ENCODE data around the gene CBLL2.

DNA sequence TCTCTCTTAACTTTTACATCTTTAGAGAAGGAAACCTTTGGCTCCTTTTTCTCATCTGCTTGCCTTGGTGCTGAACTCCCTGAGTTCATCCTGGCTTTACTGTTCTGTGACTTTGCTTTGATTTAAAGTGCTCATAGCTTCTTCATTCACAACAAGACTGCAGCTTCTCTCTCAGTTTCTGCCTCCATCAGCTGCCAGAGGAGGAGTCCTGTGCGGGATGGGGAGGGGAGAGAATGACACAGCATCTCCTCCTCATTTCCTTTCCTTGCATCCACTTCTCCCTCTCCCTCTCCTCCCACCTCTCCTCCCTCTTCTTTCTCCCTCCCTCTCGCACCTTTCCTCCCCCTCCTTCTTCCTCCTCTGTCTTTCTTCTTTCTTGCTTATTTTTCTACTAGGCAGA is 42.0 kb downstream of the CBLL2 start:
- TF ChIP-seq, protein P1, sequence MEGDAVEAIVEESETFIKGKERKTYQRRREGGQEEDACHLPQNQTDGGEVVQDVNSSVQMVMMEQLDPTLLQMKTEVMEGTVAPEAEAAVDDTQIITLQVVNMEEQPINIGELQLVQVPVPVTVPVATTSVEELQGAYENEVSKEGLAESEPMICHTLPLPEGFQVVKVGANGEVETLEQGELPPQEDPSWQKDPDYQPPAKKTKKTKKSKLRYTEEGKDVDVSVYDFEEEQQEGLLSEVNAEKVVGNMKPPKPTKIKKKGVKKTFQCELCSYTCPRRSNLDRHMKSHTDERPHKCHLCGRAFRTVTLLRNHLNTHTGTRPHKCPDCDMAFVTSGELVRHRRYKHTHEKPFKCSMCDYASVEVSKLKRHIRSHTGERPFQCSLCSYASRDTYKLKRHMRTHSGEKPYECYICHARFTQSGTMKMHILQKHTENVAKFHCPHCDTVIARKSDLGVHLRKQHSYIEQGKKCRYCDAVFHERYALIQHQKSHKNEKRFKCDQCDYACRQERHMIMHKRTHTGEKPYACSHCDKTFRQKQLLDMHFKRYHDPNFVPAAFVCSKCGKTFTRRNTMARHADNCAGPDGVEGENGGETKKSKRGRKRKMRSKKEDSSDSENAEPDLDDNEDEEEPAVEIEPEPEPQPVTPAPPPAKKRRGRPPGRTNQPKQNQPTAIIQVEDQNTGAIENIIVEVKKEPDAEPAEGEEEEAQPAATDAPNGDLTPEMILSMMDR (IDR thresholded peaks at IDR 0.05) = no peak
- no peak for TF ChIP-seq NR3C1 (IDR thresholded peaks at IDR 0.05)
- TF ChIP-seq, protein P2, sequence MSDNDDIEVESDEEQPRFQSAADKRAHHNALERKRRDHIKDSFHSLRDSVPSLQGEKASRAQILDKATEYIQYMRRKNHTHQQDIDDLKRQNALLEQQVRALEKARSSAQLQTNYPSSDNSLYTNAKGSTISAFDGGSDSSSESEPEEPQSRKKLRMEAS (IDR thresholded peaks at IDR 0.05) = no peak
- TF ChIP-seq TP53 (CRISPR knock-in tag; IDR thresholded peaks at IDR 0.05) = no peak
- no peak for TF ChIP-seq POLR2A (IDR thresholded peaks at IDR 0.05; ENCODE audit: low read length)
- no peak for TF ChIP-seq ESRRA (IDR thresholded peaks at IDR 0.05; ENCODE audit: borderline replicate concordance, low read length)
- TF ChIP-seq JUNB (IDR thresholded peaks at IDR 0.05) = no peak
- no peak for TF ChIP-seq MYC (IDR thresholded peaks at IDR 0.05; ENCODE audit: borderline replicate concordance, low read length)
- no peak for TF ChIP-seq RFX5 (IDR thresholded peaks at IDR 0.05)
- no peak for TF ChIP-seq NPAS2 (CRISPR knock-in tag; IDR thresholded peaks at IDR 0.05; ENCODE audit: borderline replicate concordance)

Data from A549 (cell line).